HG03097 (cell line): ENCODE results near the gene EPN2.

Source experiments
- ATAC-seq: cut with Tn5 transposase; IDR thresholded peaks from one replicate; pipeline ENCODE4 v1.9.1; 2021; ENCODE audit not compliant: unreplicated experiment, low FRiP score

The EPN2 gene

GRCh38 chr17:19238167-19238505 is 970 bp downstream of the EPN2 start:
- no peak for ATAC-seq

GRCh38 chr17:19239544-19239943 is 2.4 kb downstream of the EPN2 start:
- no peak for ATAC-seq

- ATAC-seq, result no peak
Measured at GRCh38 chr17:19242323-19242722, 5.2 kb downstream of the EPN2 start.

- ATAC-seq, result no peak
Measured at GRCh38 chr17:19242926-19243325, 5.8 kb downstream of the EPN2 start.

GRCh38 chr17:19243838-19244237 is 6.7 kb downstream of the EPN2 start:
- no peak for ATAC-seq

GRCh38 chr17:19244357-19244756 is 7.2 kb downstream of the EPN2 start:
- no peak for ATAC-seq

GRCh38 chr17:19244781-19245180 is 7.6 kb downstream of the EPN2 start:
- ATAC-seq, result no peak

GRCh38 chr17:19247473-19247872 is 10.3 kb downstream of the EPN2 start:
- ATAC-seq, result no peak

- no peak for ATAC-seq
Measured at GRCh38 chr17:19248151-19248927, 11.2 kb downstream of the EPN2 start.

- ATAC-seq, result no peak
Measured at GRCh38 chr17:19248928-19249574, 11.9 kb downstream of the EPN2 start.

- no peak for ATAC-seq
Measured at GRCh38 chr17:19249681-19250080, 12.5 kb downstream of the EPN2 start.

GRCh38 chr17:19250421-19251173 is 13.4 kb downstream of the EPN2 start:
- ATAC-seq, result no peak

GRCh38 chr17:19253112-19253511 is 15.9 kb downstream of the EPN2 start:
- no peak for ATAC-seq

- ATAC-seq, result no peak
Measured at GRCh38 chr17:19254651-19255050, 17.5 kb downstream of the EPN2 start.

GRCh38 chr17:19255279-19255678 is 18.1 kb downstream of the EPN2 start:
- ATAC-seq, result no peak

- no peak for ATAC-seq
Measured at GRCh38 chr17:19258371-19258770, 21.2 kb downstream of the EPN2 start.

- ATAC-seq, result no peak
Measured at GRCh38 chr17:19260958-19261357, 23.8 kb downstream of the EPN2 start.

- ATAC-seq, result no peak
Measured at GRCh38 chr17:19261426-19261825, 24.3 kb downstream of the EPN2 start.

GRCh38 chr17:19262650-19263631 is 25.8 kb downstream of the EPN2 start:
- no peak for ATAC-seq

- no peak for ATAC-seq
Measured at GRCh38 chr17:19263641-19264051, 26.5 kb downstream of the EPN2 start.
